Activated CD4-positive, alpha-beta T cell treated with anti-CD3 and anti-CD28 coated beads, Interleukin-10, Interleukin-2, amounts not matched to agents 100 ng/mL and 50 ng/mL, durations not matched to agents 16 hours and 8 hours (primary cell): ENCODE measurements around the gene SYNDIG1.

Experiments used
- DNase-seq: peaks from one replicate; pipeline ENCODE4 v3.0.0-alpha.2; 2020

SYNDIG1 gene

DNA sequence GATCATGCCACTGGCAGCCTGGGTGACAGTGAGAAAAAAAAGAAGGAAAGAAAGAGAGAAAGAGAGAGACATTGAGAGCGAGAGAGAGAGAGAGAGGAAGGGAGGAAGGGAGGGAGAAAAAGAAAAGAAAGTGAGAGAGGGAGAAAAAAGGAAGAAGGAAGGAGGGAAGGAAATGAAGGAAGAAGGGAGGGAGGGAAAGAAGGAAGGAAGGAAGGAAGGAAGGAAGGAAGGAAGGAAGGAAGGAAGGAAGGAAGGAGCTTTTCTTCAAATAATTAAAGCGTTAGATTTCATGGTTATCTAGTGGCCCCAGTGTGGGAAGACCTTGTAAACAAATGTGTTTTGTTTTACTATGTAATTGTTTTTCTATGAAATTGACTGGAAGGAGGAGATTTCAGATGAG is 170.8 kb downstream of the SYNDIG1 start:
- no peak for DNase-seq

DNA sequence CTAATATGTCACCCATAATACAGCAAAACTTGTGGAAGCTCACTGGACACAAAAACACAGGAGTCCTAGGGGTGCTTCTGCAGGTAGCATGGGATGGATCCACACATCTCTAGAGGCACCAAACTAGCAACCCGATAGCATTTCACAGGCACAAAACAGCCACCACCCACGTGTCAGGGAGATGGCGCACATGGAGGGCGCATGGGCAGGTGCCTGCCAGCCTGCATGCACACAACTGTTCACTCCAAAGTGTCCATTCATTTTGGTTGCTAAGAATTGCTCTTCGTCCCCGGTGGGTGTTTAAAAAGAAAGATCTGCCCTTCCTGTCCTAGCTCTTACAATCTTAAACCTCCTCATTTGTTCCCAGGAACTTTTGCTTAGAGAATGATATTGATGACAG is 171.3 kb downstream of the SYNDIG1 start:
- DNase-seq, result no peak

DNA sequence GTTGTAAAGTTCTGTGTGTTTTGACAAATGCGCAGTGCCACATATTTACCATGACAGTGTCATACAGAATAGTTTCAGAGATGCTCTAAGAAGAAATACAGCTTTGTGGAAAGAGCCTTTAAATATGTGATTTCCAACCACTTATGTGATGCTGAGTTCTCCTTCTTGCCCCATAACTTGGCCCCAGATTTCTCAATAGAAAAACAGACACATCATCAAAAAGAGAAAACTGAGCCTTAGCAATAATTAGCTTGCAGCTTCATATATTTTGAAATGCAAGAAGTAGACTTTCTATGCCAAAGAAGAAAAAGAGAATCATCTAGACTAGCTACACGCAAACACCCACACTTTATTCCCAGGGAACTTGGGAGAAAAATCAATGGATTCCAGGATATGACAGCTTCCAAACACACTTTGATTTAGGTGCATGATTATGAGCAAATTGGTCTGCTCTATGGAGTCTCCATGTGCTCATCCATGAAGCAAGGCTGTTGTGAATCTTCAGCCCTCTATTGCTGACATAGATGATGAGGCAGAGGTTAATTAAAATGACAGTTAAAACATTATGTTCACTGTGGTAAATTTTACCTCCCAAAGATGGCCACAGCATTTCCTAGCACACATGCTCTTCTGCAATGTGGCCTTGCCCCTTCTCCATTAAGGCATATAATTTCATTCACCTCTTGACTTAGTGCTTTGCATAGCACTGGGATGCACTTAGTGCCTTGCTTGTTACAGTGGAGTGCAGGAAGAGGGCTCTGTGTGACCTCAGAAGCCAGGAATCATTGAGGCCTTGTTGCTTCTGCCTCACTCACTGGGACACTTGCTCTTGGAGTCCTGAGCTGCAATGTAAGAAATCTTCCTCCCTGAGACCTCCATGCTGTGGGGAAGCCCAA is 174.6 kb downstream of the SYNDIG1 start:
- no peak for DNase-seq

DNA sequence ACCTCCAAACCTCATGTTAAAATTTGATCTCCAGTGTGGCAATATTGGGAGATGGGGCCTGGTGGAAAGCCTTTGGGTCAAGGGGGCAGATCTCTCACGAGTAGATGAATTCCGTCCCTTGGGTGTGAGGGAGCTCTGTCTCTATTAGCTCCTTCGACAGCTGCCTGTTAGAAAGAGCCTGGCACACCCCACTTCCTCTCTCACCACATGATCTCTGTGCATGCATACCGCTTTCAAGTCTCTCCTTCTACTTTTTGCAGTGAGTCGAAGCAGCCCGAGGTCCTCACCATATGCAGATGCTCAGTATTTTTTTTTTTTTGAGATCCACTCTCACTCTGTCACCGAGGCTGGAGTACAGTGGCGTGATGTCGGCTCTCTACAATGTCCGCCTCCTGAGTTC is 176.9 kb downstream of the SYNDIG1 start:
- DNase-seq, result no peak

DNA sequence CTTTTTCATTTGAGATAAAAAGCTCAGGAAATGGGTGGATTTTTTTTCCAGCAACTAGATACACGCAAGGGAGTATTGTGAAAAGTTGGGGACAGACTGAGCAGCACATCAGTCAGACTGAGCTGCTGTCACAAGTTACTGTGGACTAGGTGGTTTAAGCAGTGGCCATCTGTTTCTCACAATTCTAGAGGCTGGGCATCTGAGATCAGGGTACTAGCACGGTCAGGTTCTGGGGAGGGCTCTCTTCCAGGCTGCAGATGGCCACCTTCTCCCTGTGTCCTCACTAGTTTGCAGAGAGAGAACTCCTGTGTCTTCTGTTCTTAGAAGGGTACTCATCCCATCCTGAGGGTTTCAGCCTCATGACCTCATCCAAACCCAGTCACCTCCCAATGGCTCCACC is 178.3 kb downstream of the SYNDIG1 start:
- DNase-seq, result no peak

DNA sequence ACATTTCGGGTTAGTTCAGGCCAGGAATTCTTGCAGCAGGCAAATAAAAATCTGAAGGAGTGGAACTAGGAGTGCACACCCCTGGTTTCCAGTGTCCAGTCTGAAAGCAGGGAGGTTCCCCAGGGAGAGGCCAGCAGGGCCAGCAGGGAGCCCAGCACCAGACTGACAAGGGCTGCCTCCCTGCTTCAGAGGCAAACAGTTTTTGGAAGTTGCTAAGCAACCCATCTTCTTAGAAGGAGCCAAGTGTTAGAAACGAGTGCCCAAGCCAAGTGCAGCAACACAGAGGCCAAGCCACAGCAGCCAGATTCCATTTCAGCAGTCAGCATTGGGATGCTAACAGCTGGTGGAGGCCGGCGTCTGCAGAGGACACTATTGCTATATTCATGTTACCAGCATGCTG is 179.1 kb downstream of the SYNDIG1 start:
- DNase-seq, result no peak

DNA sequence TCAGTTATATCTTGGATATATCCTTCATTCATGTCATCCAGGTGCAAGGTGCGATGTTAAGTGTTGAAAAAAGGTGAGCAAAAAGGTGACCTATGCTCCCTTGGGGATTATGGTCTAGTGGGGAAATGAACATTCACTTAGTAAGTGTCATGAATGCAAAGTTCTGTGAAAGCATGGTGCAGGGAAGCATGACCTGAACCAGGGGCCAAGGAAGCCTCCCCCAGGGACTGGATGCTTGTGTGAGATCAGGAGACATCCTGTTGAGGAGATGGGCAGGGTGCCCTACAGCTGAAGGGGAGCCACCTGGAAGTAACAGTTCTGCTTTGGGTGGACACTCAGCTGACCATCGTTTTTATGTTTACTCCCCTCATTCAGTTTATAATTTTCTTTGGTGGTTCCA is 179.5 kb downstream of the SYNDIG1 start:
- no peak for DNase-seq

DNA sequence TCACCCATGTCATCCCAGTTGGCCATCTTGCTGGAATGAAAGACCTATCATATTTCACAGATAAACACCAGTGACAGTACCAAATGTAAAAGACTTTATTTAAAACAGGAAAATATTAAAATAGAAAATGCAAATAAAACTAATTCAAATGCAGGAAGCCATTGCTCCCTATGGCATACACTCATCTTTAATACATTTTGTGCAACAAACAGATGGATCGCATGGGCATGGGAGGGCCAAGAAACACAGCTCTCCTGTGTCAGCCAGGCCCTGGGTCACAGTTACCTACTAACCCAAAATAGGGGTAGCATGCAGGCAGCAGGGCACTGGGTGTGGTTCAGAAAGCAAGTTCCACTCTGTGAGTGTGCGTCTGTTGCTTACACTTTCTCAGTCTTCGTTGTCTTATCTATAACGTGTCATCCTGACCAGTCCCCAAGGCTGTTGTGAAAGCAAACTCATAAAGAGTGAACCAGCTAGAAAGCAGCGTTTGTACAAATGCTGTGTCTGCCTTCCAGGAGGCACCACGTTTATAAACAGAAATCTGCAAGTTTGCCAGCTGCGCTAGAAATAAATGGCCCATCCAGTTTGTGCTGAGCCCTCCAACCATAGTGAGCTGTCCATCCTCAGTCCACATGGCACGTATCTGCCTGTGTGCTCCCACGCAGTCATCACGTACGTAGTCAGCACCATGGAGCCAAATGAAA is 180.5 kb downstream of the SYNDIG1 start:
- no peak for DNase-seq

DNA sequence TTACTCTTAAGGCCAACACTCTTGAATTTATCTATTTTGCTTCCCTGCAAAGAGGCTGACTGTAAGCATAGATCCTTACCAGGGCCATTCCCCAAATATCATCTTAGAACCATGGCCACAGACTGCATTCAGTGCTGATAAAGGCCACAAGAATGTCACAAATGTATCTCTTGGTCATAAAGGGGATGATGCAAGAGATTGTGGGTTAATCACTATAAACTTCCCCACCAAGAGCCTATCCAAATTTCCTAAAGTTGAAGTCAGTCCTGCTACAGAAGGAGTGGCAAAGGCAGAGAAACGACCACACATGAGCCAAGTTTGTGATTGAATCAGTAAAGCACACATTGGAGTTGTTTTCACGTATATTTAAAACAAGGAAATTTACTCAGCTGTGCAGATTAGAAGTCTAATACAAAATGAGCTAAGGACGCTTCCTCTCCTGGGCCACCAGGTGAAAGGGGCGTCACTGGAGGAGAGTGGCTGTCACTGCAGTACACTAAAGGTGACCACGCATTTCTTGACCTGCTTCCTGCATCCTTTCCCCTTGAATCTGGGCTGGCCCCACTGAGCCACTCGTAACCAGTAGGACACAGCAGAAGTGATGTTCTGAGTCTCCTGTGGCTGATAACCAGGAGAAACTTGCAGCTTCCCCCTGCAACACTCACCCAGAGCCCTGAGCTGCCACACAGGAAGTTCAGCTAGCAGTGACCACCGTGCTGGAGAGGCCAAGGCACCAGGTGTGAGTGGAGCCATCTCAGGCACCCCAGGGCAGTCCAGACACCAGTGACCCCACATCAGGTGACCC is 181.9 kb downstream of the SYNDIG1 start:
- DNase-seq, result no peak

DNA sequence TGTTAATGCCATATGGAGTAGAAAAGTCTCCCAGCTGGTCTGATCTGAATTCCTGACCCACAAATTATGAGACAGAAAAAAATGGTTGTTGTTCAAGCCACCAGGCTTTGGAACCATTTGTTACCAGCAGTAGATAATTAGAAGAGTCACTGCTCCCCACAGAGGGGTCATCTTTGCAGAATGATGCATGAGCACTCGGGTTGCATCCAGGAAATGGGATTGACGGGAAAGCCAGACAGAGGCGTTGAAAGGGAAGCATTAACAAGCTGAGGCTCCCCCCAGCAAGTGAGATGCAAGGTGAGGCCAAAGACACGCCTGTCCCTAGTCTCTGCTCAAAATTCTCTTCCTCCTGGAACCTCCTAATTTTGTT is 182.5 kb downstream of the SYNDIG1 start:
- no peak for DNase-seq

DNA sequence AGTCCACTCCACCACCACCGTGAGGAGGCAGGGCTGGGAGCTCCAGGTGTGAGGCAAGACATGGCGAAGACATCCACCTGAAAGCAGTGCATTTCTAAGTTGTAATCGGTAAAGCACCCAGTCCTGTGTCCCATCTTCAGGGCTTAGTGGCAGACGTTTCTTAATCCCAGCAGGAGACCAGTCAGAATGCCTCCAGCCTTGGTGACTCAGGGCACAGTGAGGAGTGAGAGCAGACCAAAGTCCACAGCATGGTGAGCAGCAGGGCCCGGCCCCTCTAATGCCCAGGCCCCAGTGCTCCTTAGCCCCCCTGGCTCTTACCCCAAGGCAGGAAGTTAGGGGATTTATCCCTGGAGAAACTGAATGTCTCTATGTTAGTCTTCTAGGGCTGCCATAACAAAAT is 183.9 kb downstream of the SYNDIG1 start:
- no peak for DNase-seq

DNA sequence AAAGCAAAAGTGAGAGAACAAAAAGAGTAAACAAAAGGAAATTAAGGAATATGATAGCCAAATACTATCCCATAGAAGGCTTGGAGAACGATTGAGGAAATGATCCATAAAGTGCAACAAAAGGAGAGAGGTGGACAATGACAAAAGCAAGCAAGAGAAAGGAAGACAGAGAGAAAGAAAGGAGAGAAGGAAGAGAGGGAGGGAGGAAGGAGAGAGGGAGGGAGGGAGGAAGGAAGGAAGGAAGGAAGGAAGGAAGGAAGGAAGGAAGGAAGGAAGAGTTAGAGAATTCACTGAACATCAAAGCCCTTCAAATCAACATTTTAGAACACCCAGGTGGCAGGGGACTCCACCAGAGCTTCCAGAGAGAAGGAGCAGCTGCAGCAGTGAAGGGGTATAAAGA is 185.0 kb downstream of the SYNDIG1 start:
- DNase-seq, result no peak

DNA sequence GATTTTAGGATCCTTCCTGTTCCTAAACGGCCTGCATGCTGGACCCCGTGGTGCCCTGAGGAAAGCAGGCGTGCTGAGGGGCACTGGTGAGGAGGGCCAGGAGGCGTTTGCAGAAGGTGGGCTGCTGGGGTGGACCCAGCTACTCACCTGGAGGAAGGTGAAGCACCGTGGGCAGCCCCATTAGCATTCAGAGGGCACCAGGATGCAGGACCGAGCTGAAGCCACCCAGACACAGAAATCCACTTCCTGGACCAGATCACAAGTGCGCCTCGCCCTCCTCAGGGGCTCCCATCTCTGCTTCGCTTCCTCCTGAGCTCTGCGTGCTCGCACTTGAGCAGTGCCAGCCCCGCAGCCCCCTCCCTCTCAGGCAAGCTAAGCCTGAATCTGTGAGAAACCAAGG is 187.0 kb downstream of the SYNDIG1 start:
- no peak for DNase-seq

DNA sequence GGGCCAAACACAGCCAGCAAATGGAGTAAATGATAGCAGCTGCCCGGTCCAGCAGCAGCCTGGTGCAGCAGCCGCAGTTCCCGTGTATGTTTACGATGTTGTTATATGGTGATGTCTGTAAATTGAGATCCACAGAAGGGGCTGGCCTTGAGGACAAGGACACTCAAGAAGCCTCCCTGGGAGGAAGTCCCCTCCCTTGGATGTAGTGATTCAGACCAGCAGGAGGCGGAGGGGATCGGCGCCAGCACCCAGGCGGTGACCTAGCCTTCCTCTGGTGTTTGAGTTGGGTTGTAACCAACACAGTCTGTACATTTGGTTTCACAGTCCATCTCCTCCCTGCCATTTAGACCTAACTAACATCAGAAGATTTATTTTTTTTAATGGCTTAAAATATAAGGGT is 187.8 kb downstream of the SYNDIG1 start:
- DNase-seq, result no peak

DNA sequence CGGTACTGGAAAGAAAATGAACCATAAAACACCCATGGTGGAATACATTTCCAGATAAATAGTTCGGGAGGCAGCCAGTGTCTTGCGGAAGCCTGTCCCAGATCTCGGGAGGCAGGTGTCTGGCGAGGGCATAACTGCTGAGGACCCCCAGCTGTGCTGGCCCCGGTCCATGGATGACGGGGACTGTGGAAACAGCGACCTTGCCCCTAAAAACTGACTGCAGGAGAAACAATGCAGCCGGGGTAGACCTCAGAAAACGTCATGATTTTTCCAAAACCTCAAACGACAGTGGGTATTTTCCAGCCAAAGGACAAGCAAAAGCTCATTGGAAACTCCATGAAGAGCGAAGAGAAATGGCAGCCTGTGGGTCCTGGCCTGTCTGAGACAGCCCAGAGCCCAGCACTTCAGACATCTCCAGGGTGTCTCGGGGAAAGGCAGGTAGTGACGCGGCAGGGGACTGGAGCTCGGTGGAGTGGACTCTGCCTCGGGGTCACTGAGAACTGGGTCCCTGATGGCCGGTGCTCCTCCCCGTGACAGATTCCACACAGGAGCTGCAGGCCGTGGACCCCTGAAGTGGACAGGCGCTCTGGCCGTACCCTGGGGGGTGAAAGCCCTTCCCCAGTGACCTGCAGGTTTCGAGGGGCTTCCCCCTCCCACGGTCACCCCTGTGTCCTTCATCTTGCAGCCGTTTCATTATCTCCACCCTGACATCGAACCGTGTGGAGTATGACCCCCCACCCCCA is 188.6 kb downstream of the SYNDIG1 start:
- DNase-seq, result no peak

DNA sequence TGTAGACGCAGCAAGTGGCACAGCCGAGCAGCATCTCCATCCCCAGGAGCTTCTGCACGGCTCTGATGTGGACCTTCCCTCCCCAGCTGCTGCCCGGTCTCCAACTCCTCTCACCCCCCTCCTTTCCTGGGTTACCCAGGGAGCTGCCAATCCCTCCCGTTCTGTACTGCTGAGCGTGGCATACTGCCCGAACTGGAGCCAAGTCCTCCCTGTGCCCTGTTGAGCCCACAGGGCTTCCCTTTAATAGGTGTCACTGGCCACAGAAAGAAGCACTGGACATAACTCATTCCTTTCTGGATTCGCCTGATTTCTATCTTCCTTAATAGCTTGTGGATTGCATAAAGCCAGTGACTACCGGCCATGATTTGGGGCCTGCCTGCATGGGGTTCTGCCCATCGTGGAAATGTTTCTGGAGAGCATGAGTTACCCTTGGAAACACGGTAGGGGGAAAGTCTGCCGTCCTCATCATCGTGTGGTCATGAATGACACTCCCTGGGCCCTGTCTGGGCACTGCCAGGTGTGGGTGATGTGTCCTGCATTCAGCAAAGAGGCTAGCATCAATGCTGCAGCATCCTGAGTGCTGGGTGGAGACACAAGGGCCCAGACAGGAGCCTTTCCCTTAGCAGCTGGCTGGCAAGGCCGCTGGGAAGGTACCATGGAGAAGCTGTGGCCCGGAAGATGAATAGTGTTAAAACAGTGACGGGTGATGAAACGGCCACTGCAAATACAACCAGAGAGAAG is 189.7 kb downstream of the SYNDIG1 start:
- no peak for DNase-seq

DNA sequence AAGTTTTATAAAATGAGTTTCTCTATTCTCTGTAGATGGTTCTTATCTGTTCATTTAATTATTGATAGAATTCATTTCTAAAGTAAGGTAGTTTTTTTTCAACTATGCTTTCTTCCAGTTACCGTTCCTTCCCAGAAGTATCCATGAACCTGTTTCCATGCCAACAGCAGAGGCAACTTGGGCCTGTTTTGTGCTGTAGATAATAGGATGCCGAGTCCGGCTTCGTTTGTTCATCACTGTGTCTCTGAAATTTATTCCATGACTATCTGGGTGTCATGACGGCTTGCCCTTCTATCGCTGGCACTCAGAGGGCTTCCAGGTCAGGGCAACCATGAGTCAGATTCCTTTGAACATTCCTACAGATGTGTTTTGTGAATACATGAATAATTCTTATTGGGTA is 190.4 kb downstream of the SYNDIG1 start:
- DNase-seq, result no peak

DNA sequence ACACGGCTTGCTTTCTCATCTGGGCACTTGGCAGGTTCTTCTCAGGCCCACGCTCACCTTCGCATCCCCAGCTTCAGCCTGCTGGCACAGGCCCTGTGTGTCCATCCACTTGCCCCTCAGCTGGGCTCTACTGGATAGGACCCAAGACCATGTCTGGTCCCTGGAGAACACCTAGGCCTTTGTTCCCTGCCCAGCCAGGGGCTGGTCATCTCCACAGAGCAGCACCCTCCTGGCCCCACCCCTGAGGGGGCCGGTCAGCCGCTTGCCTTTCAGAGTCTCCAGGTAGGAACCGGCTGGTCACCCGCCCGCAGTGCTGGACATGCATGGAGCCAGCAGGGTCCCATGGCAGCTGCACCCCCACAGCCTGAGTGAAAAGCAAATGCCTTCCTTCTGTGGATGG is 191.2 kb downstream of the SYNDIG1 start:
- DNase-seq, result no peak

DNA sequence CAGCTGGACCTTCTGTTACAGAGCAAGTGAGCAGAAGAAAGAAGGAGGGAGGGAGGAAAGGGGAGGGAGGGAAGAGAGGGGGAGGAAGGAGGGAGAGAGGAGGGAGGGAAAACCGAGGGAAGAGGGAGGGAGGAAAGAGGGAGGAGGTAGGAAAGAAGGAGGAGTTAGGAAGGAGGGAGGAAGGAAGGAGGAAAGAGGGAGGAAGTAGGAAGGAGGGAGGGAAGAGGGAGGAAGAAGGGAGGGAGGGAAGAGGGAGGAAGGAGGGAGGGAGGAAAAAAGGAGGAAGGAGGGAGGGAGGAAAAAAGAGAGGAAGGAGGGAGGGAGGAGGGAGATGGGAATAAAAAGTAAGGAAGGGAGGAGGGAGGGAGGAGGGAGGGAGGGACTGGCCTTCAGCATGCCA is 191.8 kb downstream of the SYNDIG1 start:
- no peak for DNase-seq

DNA sequence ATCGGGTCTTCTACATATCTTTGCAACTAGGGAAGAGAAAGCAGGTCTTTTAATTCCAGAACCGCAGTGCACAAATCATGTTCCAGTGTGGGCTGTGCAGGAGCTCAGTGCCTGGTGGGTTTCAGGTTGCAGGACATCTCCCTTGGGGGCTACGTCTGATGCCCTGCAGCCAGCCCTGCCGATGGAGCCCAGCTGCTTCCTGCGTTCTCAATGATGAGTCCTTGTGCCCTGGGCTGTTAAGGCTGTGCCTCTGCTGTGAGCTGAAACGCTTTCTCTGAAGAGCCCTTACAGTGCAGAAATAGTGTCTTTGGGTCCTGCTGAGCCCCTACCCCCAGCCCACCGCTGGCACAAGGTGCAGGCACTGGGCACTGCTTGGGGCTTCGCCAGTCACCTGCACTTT is 192.9 kb downstream of the SYNDIG1 start:
- no peak for DNase-seq

DNA sequence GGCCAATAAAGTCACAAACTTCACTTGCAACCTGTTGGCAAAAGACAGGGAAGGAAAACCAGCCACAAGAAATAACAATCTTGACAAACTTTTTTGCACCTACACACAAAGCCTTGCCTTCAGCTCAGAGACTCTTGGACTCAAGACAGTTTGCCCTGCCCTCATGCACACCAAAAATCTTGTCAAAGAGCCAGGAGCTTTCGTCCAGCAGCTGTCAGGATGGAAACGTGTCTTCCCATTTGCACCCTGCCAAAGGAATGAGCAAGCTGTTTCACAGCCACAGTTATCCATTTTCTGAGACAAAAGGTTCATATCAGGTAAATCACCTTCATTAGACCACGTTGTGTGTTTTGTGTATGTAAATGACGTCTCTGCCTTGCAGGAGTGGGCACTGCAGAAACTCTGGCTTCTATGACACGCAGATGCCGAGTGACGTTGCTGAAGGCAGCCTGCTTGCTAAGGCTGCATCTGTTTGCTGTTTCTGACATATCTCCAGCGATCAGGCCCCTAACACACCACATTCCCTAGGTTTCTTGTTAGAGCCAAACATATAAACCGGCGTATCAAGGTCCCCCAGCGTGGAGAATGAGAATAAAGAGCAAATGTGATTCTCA is 193.4 kb downstream of the SYNDIG1 start:
- DNase-seq, result no peak

DNA sequence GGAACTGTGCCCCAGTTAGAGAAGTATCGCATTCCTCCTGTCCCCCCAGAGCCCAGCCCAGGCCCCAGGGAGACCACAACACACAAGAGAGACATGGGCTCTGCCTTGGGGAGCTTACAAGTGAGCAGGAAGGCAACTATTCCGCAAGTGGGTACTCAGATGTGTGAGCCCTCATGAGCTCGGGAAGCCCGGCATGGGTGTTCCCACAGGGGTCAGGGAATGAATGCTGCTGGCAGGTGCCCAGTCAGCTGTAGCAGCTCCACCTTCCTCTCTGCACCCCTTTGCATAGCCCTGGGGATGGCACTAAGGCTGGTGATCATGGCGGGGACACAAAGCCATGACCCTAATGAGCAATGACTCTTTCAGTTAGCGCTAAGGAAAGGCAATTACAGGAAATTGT is 194.1 kb downstream of the SYNDIG1 start:
- DNase-seq, result no peak
